GM12878 (cell line): ENCODE measurements around the gene RNF40. TPM values are rescaled to one million over a fixed set of nuclear protein-coding genes. Genes with fewer than 3 reads are reported as not detected.

ENCODE experiments used
- BHLHE40 ChIP-seq, 2 experiments: fragments of 450-650 bp in 1 of 2; IDR thresholded peaks; 2 replicates each; pipeline ENCODE4 v1.6.1; 2011 to 2017; ENCODE audit warnings: low read depth in 2 of 2, borderline replicate concordance in 1 of 2, improper control_type of control experiment in 1 of 2, low read length in 1 of 2, mild to moderate bottlenecking in 1 of 2
- ETV6 ChIP-seq, 2 experiments: fragments of 450-650 bp in 1 of 2; IDR thresholded peaks in 1 of 2; conservative IDR thresholded peaks in 1 of 2; 2 replicates each; pipeline ENCODE4 v1.6.1; 2014; ENCODE audit warnings: antibody characterized with exemption in 1 of 2, borderline replicate concordance in 1 of 2, low read depth in 1 of 2, mild to moderate bottlenecking in 1 of 2, moderate library complexity in 1 of 2
- EZH2 ChIP-seq: IDR thresholded peaks from 2 replicates; pipeline ENCODE4 v1.6.1; 2012; ENCODE audit warnings: low read depth, mild to moderate bottlenecking, control low read depth, inconsistent platforms, low read length, borderline replicate concordance; ENCODE audit not compliant: control insufficient read depth
- FOS ChIP-seq: IDR thresholded peaks from 3 replicates; pipeline ENCODE4 v1.6.1; 2011; ENCODE audit warnings: borderline replicate concordance; ENCODE audit not compliant: insufficient read length; ENCODE audit errors: extremely low read depth
- FOXK2 ChIP-seq: fragments of 450-650 bp; IDR thresholded peaks from 2 replicates; pipeline ENCODE4 v1.6.1; 2017; ENCODE audit warnings: mild to moderate bottlenecking, moderate library complexity
- KLF5 ChIP-seq: fragments of 450-650 bp; IDR thresholded peaks from 2 replicates; pipeline ENCODE4 v1.6.1; 2014; ENCODE audit warnings: mild to moderate bottlenecking; ENCODE audit not compliant: partially characterized antibody
- LARP7 ChIP-seq: fragments of 450-650 bp; IDR thresholded peaks from 2 replicates; pipeline ENCODE4 v1.6.1; 2017; ENCODE audit warnings: mild to moderate bottlenecking
- MEF2B ChIP-seq: fragments of 450-650 bp; IDR thresholded peaks from 2 replicates; pipeline ENCODE4 v1.6.1; 2018; ENCODE audit warnings: mild to moderate bottlenecking, moderate library complexity; ENCODE audit not compliant: partially characterized antibody, poor library complexity, severe bottlenecking
- MLLT1 ChIP-seq: fragments of 450-650 bp; IDR thresholded peaks from 2 replicates; pipeline ENCODE4 v1.6.1; 2016; ENCODE audit warnings: mild to moderate bottlenecking
- MXI1 ChIP-seq: fragments of 150-350 bp; IDR thresholded peaks from 2 replicates; pipeline ENCODE4 v1.6.1; 2011; ENCODE audit warnings: low read depth, mild to moderate bottlenecking, inconsistent platforms, low read length, improper control_type of control experiment
- NR2C2 ChIP-seq: IDR thresholded peaks from 2 replicates; pipeline ENCODE4 v1.6.1; 2011; ENCODE audit warnings: borderline replicate concordance, low read depth; ENCODE audit not compliant: control insufficient read depth, insufficient read length
- NRF1 ChIP-seq: conservative IDR thresholded peaks from 2 replicates; pipeline ENCODE4 v1.6.1; 2011; ENCODE audit warnings: mild to moderate bottlenecking, low read depth, low read length, improper control_type of control experiment
- PML ChIP-seq: IDR thresholded peaks from 2 replicates; pipeline ENCODE4 v1.6.1; 2012; ENCODE audit warnings: low read length, inconsistent platforms
- POLR2AphosphoS2 ChIP-seq: IDR thresholded peaks from 2 replicates; pipeline ENCODE4 v1.6.1; 2011; ENCODE audit warnings: low read depth, mild to moderate bottlenecking, low read length, improper control_type of control experiment, moderate library complexity
- SP1 ChIP-seq: IDR thresholded peaks from one replicate; pipeline ENCODE4 v1.6.1; 2011; ENCODE audit warnings: low read depth, low read length
- STAT1 ChIP-seq: fragments of 450-650 bp; conservative IDR thresholded peaks from 2 replicates; pipeline ENCODE4 v1.6.1; 2014; ENCODE audit warnings: antibody characterized with exemption, mild to moderate bottlenecking
- YY1 ChIP-seq: IDR thresholded peaks from 2 replicates; pipeline ENCODE4 v1.6.1; 2011; ENCODE audit warnings: low read depth, mild to moderate bottlenecking, low read length
- ZBED1 ChIP-seq: IDR thresholded peaks from 2 replicates; pipeline ENCODE4 v1.6.1; 2016; ENCODE audit warnings: borderline replicate concordance
- ZZZ3 ChIP-seq: IDR thresholded peaks from 2 replicates; pipeline ENCODE4 v1.6.1; 2011; ENCODE audit warnings: low read depth; ENCODE audit not compliant: control insufficient read depth, insufficient read length
- polyA plus RNA-seq, 11 experiments: library from polyadenylated mRNA; depleted of rRNA in 4 of 11; unstranded in 6 of 11; stranded (reverse) in 5 of 11; fragments of >200 nt; fragmentation: Nextera tagmentation in 4 of 11; fragmentation: Illumina TruSeq in 1 of 11; extraction: Ambion mirVana in 4 of 11; extraction: Trizol in 1 of 11; gene quantifications; 1 replicate in 1 of 11; 2 replicates in 10 of 11; pipeline versions ENCODE4 v1.2.1 to v1.2.3, GENCODE V29; 2011 to 2016; ENCODE audit warnings: inconsistent platforms in 2 of 11, missing spikeins in 2 of 11, low read depth in 1 of 11
- total RNA-seq, 4 experiments: library from RNA; depleted of rRNA in 3 of 4; stranded (reverse); fragments of >200 nt in 3 of 4; fragmentation: Illumina TruSeq in 1 of 4; extraction: Trizol in 1 of 4; gene quantifications; 2 replicates each; pipeline versions ENCODE4 v1.2.1 to v1.2.3, GENCODE V29; 2013 to 2021
- TF ChIP-seq, protein P1 (sequence below): fragments of 450-650 bp; IDR thresholded peaks from 2 replicates; pipeline ENCODE4 v1.6.1; 2017; ENCODE audit warnings: antibody characterized with exemption, mild to moderate bottlenecking, moderate library complexity
- TF ChIP-seq, protein P2 (sequence below): IDR thresholded peaks from 2 replicates; pipeline ENCODE4 v1.6.1; 2011; ENCODE audit warnings: low read depth, mild to moderate bottlenecking, low read length, moderate library complexity, borderline replicate concordance; ENCODE audit errors: extremely low read depth
- TF ChIP-seq, protein P3 (sequence below): fragments of 450-650 bp; formaldehyde crosslinking; IDR thresholded peaks from 2 replicates; pipeline ENCODE4 v1.5.0; 2022; ENCODE audit warnings: mild to moderate bottlenecking, missing genetic modification characterization

The RNF40 gene
- total and polyA plus RNA-seq, 10 of the 15 experiments (the other 5 are each of a cell fraction or from before 2014, with no cell fraction given) = 3.7 to 97.6 (median 58.4) TPM

DNA sequence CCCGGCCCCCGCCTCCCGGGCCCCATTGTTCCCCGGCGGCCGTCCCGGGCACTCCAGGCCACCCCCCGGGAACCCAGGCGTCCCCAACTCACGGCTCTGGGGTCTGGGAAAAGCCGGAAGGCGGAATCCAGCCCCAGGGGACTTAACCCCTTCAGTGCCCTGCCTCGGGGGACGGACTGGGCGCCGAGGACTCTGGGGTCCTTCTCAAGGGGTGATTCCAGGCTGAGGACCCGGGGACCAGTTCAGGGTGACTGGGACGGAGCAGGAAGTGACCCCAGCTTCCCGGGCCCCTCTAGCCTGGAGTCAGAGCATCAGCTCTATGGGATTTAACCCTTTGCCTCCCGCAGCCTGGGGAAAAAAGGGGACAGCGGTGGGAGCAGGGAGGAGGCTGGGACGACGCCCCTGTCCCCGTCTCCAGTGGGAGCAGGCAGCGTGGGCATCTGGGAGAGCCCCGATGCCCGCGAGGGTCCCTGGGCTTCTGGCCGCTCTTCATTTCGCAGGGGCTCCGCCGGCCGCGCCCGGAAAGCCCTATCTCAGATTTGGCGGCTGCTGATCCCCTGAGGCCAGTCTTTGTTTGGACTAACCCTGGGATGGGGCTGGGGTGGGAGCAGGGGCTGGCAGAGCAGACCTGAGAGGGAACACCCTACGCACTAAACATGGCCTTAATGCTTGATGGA, 25.0 kb downstream of the RNF40 start, which contains the start of gene ZNF629 (continued):
- no peak for TF ChIP-seq ZBED1
- TF ChIP-seq ZZZ3 = no peak
- no peak for TF ChIP-seq MXI1
- TF ChIP-seq FOS = no peak
- TF ChIP-seq, protein P1, sequence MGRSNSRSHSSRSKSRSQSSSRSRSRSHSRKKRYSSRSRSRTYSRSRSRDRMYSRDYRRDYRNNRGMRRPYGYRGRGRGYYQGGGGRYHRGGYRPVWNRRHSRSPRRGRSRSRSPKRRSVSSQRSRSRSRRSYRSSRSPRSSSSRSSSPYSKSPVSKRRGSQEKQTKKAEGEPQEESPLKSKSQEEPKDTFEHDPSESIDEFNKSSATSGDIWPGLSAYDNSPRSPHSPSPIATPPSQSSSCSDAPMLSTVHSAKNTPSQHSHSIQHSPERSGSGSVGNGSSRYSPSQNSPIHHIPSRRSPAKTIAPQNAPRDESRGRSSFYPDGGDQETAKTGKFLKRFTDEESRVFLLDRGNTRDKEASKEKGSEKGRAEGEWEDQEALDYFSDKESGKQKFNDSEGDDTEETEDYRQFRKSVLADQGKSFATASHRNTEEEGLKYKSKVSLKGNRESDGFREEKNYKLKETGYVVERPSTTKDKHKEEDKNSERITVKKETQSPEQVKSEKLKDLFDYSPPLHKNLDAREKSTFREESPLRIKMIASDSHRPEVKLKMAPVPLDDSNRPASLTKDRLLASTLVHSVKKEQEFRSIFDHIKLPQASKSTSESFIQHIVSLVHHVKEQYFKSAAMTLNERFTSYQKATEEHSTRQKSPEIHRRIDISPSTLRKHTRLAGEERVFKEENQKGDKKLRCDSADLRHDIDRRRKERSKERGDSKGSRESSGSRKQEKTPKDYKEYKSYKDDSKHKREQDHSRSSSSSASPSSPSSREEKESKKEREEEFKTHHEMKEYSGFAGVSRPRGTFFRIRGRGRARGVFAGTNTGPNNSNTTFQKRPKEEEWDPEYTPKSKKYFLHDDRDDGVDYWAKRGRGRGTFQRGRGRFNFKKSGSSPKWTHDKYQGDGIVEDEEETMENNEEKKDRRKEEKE = no peak
- TF ChIP-seq STAT1 = no peak
- no peak for TF ChIP-seq FOXK2
- 0 out of 2 replicates have a peak, but pooled peaks have one; percentile 15 for TF ChIP-seq YY1
- TF ChIP-seq, protein P2, sequence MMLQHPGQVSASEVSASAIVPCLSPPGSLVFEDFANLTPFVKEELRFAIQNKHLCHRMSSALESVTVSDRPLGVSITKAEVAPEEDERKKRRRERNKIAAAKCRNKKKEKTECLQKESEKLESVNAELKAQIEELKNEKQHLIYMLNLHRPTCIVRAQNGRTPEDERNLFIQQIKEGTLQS = no peak
- TF ChIP-seq KLF5 = no peak
- no peak for TF ChIP-seq BHLHE40 (IDR thresholded peaks at IDR 0.05; ENCODE audit: borderline replicate concordance in 1 of 2, low read depth in 2 of 2, low read length in 1 of 2)
- TF ChIP-seq NR2C2 = no peak
- peak; percentile 38 for TF ChIP-seq MEF2B
- TF ChIP-seq PML = no peak
- no peak for TF ChIP-seq MLLT1
- TF ChIP-seq, protein P3, sequence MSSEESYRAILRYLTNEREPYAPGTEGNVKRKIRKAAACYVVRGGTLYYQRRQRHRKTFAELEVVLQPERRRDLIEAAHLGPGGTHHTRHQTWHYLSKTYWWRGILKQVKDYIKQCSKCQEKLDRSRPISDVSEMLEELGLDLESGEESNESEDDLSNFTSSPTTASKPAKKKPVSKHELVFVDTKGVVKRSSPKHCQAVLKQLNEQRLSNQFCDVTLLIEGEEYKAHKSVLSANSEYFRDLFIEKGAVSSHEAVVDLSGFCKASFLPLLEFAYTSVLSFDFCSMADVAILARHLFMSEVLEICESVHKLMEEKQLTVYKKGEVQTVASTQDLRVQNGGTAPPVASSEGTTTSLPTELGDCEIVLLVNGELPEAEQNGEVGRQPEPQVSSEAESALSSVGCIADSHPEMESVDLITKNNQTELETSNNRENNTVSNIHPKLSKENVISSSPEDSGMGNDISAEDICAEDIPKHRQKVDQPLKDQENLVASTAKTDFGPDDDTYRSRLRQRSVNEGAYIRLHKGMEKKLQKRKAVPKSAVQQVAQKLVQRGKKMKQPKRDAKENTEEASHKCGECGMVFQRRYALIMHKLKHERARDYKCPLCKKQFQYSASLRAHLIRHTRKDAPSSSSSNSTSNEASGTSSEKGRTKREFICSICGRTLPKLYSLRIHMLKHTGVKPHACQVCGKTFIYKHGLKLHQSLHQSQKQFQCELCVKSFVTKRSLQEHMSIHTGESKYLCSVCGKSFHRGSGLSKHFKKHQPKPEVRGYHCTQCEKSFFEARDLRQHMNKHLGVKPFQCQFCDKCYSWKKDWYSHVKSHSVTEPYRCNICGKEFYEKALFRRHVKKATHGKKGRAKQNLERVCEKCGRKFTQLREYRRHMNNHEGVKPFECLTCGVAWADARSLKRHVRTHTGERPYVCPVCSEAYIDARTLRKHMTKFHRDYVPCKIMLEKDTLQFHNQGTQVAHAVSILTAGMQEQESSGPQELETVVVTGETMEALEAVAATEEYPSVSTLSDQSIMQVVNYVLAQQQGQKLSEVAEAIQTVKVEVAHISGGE = no peak
- no peak for TF ChIP-seq SP1
- TF ChIP-seq NRF1 = no peak
- TF ChIP-seq ETV6 (conservative IDR thresholded peaks at IDR 0.05 in 1 of 2, IDR thresholded peaks at IDR 0.05 in 1 of 2; ENCODE audit: borderline replicate concordance in 1 of 2, low read depth in 1 of 2) = no peak
- no peak for TF ChIP-seq LARP7
- no peak for TF ChIP-seq EZH2
- no peak for TF ChIP-seq POLR2AphosphoS2
